Cardiac muscle cell (in vitro differentiated cells and primary cell): ENCODE measurements around the gene SLC12A5. TPM values are rescaled to one million over a fixed set of nuclear protein-coding genes. Genes with fewer than 3 reads are reported as not detected.

Experiments
- DNase-seq, 2 donors: peaks; one replicate each; pipeline versions ENCODE4 v3.0.0 to v3.0.0-alpha.2; 2010 to 2017; ENCODE audit warnings: low read depth in 1 of 2, low spot score in 1 of 2
- H3K27ac ChIP-seq: fragments of 200-600 bp; sonication (generic); 2 replicates; pipeline ENCODE4 v1.5.1; 2016
- H3K27me3 ChIP-seq: fragments of 200-600 bp; sonication (generic); 2 replicates; pipeline ENCODE4 v1.6.0; 2016; ENCODE audit warnings: control low read depth
- H3K36me3 ChIP-seq: fragments of 200-600 bp; sonication (generic); 2 replicates; pipeline ENCODE4 v1.5.1; 2016; ENCODE audit warnings: control low read depth
- H3K4me1 ChIP-seq: fragments of 200-600 bp; sonication (generic); 2 replicates; pipeline ENCODE4 v1.8.1; 2017; ENCODE audit warnings: low read depth, mild to moderate bottlenecking, mixed run types
- H3K4me3 ChIP-seq: fragments of 200-600 bp; sonication (generic); 2 replicates; pipeline ENCODE4 v1.5.1; 2016; ENCODE audit warnings: mild to moderate bottlenecking
- H3K9me3 ChIP-seq: fragments of 200-600 bp; sonication (generic); 2 replicates; pipeline ENCODE4 v1.5.1; 2017; ENCODE audit warnings: low read depth, mild to moderate bottlenecking, control low read depth
- polyA plus RNA-seq: library from polyadenylated mRNA; unstranded; fragments of >200 nt; fragmentation: Nextera tagmentation; extraction: Ambion mirVana; gene quantifications from 2 replicates; pipeline ENCODE4 v1.2.1, GENCODE V29; 2016
- total RNA-seq: library from RNA; depleted of rRNA; stranded (reverse); fragments of >200 nt; gene quantifications from 2 replicates; pipeline ENCODE4 v1.2.3, GENCODE V29; 2016
- TF ChIP-seq, protein P1 (sequence below): IDR thresholded peaks from 2 replicates; pipeline ENCODE4 v1.5.1; 2012; ENCODE audit warnings: low read depth, mild to moderate bottlenecking, low read length

The SLC12A5 gene
- total and polyA plus RNA-seq, 2 experiments from 2014 or later = 8.3 to 27.9 TPM

DNA sequence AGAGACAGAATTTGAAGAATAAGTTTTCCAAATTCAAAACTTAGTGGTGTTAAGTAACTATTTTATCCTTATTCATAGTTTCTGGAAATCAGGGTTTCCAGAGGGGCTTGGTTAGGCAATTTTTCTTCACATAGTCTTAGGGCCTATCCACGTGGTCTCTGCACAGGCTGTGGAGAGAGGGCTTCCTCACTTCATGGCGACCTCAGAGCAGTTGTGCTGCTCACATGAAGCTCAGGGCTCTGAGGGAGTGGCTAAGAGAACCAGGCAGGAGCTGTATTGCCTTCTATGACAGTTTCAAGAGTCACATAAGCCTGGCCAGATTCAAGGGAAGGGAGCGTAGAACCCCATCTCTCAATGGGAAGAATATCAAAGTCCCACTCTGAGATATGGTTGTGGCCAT lies 75.2 kb downstream of the SLC12A5 start:
- H3K4me1 ChIP-seq = peaks cover 6% of the 10 kb centered on the region
- H3K27ac ChIP-seq = no peak overlapping the region
- H3K36me3 ChIP-seq = no peaks in the 10 kb centered on the region
- DNase-seq = no peak
- H3K9me3 ChIP-seq = no peaks in the 10 kb centered on the region
- H3K4me3 ChIP-seq = no peak overlapping the region
- H3K27me3 ChIP-seq = peaks cover 7% of the 10 kb centered on the region
- TF ChIP-seq, protein P1, sequence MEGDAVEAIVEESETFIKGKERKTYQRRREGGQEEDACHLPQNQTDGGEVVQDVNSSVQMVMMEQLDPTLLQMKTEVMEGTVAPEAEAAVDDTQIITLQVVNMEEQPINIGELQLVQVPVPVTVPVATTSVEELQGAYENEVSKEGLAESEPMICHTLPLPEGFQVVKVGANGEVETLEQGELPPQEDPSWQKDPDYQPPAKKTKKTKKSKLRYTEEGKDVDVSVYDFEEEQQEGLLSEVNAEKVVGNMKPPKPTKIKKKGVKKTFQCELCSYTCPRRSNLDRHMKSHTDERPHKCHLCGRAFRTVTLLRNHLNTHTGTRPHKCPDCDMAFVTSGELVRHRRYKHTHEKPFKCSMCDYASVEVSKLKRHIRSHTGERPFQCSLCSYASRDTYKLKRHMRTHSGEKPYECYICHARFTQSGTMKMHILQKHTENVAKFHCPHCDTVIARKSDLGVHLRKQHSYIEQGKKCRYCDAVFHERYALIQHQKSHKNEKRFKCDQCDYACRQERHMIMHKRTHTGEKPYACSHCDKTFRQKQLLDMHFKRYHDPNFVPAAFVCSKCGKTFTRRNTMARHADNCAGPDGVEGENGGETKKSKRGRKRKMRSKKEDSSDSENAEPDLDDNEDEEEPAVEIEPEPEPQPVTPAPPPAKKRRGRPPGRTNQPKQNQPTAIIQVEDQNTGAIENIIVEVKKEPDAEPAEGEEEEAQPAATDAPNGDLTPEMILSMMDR = no peak

DNA sequence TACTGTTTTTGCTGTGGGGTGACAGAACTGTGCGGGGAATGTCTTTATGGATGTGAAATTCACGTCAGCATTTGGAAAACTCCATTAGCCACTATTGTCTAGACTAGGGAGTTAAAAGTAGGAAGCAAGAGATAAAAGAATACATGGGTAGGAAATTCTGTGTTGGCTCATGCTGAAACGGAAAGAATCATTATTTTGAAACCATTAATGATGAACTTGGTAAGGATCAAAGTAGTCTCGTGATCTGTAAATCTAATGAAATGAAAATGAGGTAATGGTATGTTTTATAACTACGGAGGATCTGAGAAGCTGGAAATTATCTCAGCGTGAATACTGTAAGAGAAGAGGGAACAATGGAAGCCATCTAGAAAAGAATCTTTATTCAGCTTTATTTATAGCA lies 78.0 kb downstream of the SLC12A5 start:
- H3K27ac ChIP-seq = no peak overlapping the region

DNA sequence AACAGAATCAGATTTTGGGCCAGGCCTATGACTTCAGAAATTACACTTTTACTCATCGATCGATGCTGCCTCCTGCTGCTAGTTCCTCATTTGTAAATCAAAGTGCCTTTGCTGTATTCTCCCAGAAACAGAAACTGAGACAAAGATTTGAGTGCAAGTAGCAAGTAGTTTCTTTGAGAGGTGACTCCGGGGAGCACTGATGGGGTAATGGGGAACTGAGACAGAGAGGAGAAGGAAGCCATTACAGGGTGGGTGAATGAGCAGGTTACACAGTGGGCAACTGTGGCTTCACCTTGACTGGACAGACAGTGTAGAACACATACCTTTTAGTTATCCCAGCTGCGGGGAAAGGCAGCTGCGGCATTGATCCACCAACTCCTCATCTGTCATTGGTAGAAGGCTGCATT lies 79.4 kb downstream of the SLC12A5 start:
- Histone ChIP-seq H3K4me1 (peaks cover 6% of the 10 kb centered on the region), H3K9me3 (no peaks in the 10 kb centered on the region), H3K27me3 (no peaks in the 10 kb centered on the region), H3K27ac (no peak overlapping the region), H3K36me3 (no peaks in the 10 kb centered on the region), H3K4me3 (no peak overlapping the region)
- DNase-seq = no peak
- TF ChIP-seq, protein P1 = no peak

More for the DNA sequence above, 78.0 kb downstream of the SLC12A5 start:
- DNase-seq = no peak
- TF ChIP-seq, protein P1 = no peak
- Histone ChIP-seq H3K9me3 (no peaks in the 10 kb centered on the region), H3K27me3 (no peaks in the 10 kb centered on the region), H3K36me3 (no peaks in the 10 kb centered on the region), H3K4me1 (peaks cover 6% of the 10 kb centered on the region), H3K4me3 (no peak overlapping the region)

DNA sequence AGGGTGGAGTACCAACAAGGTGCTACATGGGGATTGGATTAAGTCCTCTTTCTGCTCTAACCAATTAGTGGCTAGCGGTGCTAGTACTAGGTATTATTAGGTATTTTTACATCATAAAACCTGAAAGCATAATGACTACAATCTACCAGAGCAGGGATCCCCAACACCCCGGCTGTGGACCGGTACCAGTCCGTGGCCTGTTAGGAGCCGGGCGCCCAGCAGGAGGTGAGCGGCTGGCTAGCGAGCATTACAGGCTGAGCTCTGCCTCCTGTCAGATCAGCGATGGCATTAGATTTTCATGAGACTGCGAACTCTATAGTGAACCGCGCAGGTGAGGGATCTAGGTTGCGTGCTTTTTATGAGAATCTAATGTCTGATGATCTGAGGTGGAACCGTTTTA lies 80.0 kb downstream of the SLC12A5 start:
- no peak for DNase-seq
- Histone ChIP-seq H3K36me3 (no peaks in the 10 kb centered on the region), H3K27me3 (no peaks in the 10 kb centered on the region), H3K27ac (no peak overlapping the region), H3K9me3 (no peaks in the 10 kb centered on the region), H3K4me3 (no peak overlapping the region), H3K4me1 (peaks cover 6% of the 10 kb centered on the region)
- TF ChIP-seq, protein P1 = no peak

Other genes starting within 250 kb of the SLC12A5 start
- not detected in 2 replicates for gene WFDC3, start 237.3 kb upstream of the SLC12A5 start, total RNA-seq
- 1.3 and 2.6 TPM in 2 replicates for gene WFDC3, start 237.3 kb upstream of the SLC12A5 start, polyA plus RNA-seq
- gene DNTTIP1, start 237.3 kb upstream of the SLC12A5 start, total RNA-seq = 33.0 and 36.4 TPM in 2 replicates
- 74.1 and 76.0 TPM in 2 replicates for gene DNTTIP1, start 237.3 kb upstream of the SLC12A5 start, polyA plus RNA-seq
- gene UBE2C, start 216.6 kb upstream of the SLC12A5 start, total RNA-seq = 35.4 and 267 TPM in 2 replicates
- 48.6 and 352 TPM in 2 replicates for gene UBE2C, start 216.6 kb upstream of the SLC12A5 start, polyA plus RNA-seq
- gene TNNC2, start 201.9 kb upstream of the SLC12A5 start, total RNA-seq = 27.9 and 36.0 TPM in 2 replicates
- gene TNNC2, start 201.9 kb upstream of the SLC12A5 start, polyA plus RNA-seq = 62.4 and 96.3 TPM in 2 replicates
- gene SNX21, start 195.4 kb upstream of the SLC12A5 start, total RNA-seq = 109 and 270 TPM in 2 replicates
- gene SNX21, start 195.4 kb upstream of the SLC12A5 start, polyA plus RNA-seq = 42.7 and 66.8 TPM in 2 replicates
- 45.3 and 55.9 TPM in 2 replicates for gene ACOT8, start 171.8 kb upstream of the SLC12A5 start, total RNA-seq
- 48.3 and 64.9 TPM in 2 replicates for gene ACOT8, start 171.8 kb upstream of the SLC12A5 start, polyA plus RNA-seq
- 7.4 and 8.0 TPM in 2 replicates for gene ZSWIM3, start 171.6 kb upstream of the SLC12A5 start, total RNA-seq
- gene ZSWIM3, start 171.6 kb upstream of the SLC12A5 start, polyA plus RNA-seq = 2.2 and 4.0 TPM in 2 replicates
- 11.7 and 12.9 TPM in 2 replicates for gene ZSWIM1, start 148.0 kb upstream of the SLC12A5 start, total RNA-seq
- gene ZSWIM1, start 148.0 kb upstream of the SLC12A5 start, polyA plus RNA-seq = 13.5 and 13.7 TPM in 2 replicates
- 35.9 and 42.8 TPM in 2 replicates for gene SPATA25, start 141.6 kb upstream of the SLC12A5 start, total RNA-seq
- 6.6 and 7.4 TPM in 2 replicates for gene SPATA25, start 141.6 kb upstream of the SLC12A5 start, polyA plus RNA-seq
- 77.8 and 81.3 TPM in 2 replicates for gene NEURL2, start 138.0 kb upstream of the SLC12A5 start, total RNA-seq
- 64.5 and 78.2 TPM in 2 replicates for gene NEURL2, start 138.0 kb upstream of the SLC12A5 start, polyA plus RNA-seq
- gene CTSA, start 137.9 kb upstream of the SLC12A5 start, total RNA-seq = 52.3 and 61.6 TPM in 2 replicates
- gene CTSA, start 137.9 kb upstream of the SLC12A5 start, polyA plus RNA-seq = 78.1 and 82.7 TPM in 2 replicates
- 71.7 and 90.9 TPM in 2 replicates for gene PLTP, start 117.1 kb upstream of the SLC12A5 start, total RNA-seq
- gene PLTP, start 117.1 kb upstream of the SLC12A5 start, polyA plus RNA-seq = 93.6 and 99.6 TPM in 2 replicates
- 26.8 and 41.2 TPM in 2 replicates for gene PCIF1, start 94.5 kb upstream of the SLC12A5 start, total RNA-seq
- 43.8 and 65.7 TPM in 2 replicates for gene PCIF1, start 94.5 kb upstream of the SLC12A5 start, polyA plus RNA-seq
- gene ZNF335, start 57.0 kb upstream of the SLC12A5 start, total RNA-seq = 18.1 and 28.1 TPM in 2 replicates
- gene ZNF335, start 57.0 kb upstream of the SLC12A5 start, polyA plus RNA-seq = 13.5 and 26.7 TPM in 2 replicates
- 0.21 TPM in 1 of 2 replicates, not detected in the other for gene MMP9, start 20.3 kb upstream of the SLC12A5 start, total RNA-seq
- gene MMP9, start 20.3 kb upstream of the SLC12A5 start, polyA plus RNA-seq = 0.15 and 0.20 TPM in 2 replicates
- gene NCOA5, start 60.7 kb downstream of the SLC12A5 start, total RNA-seq = 14.3 and 23.4 TPM in 2 replicates
- 17.5 and 20.4 TPM in 2 replicates for gene NCOA5, start 60.7 kb downstream of the SLC12A5 start, polyA plus RNA-seq
- 0.35 and 0.42 TPM in 2 replicates for gene CD40, start 89.1 kb downstream of the SLC12A5 start, total RNA-seq
- 0.75 and 1.5 TPM in 2 replicates for gene CD40, start 89.1 kb downstream of the SLC12A5 start, polyA plus RNA-seq